GM18517 (cell line): Measurements from ENCODE around the gene SUGP1.

Source experiments
- ATAC-seq: cut with Tn5 transposase; IDR thresholded peaks from one replicate; pipeline ENCODE4 v1.9.1; 2021; ENCODE audit warnings: mild to moderate bottlenecking, moderate library complexity; ENCODE audit not compliant: unreplicated experiment

The SUGP1 gene

GRCh38 chr19:19304186-19304965, 15.9 kb downstream of the SUGP1 start:
- ATAC-seq: no peak

GRCh38 chr19:19303411-19303810, 16.9 kb downstream of the SUGP1 start:
- ATAC-seq: no peak

- ATAC-seq: no peak
These were observed 19.7 kb downstream of the SUGP1 start for GRCh38 chr19:19300613-19301012.

- ATAC-seq: no peak
These were observed 22.6 kb downstream of the SUGP1 start for GRCh38 chr19:19297759-19298158.

- no peak for ATAC-seq
These were observed 23.2 kb downstream of the SUGP1 start for GRCh38 chr19:19296953-19297689.

GRCh38 chr19:19294914-19295313, 25.4 kb downstream of the SUGP1 start:
- ATAC-seq: no peak

- no peak for ATAC-seq
These were observed 27.7 kb downstream of the SUGP1 start for GRCh38 chr19:19292607-19293006.

- no peak for ATAC-seq
These were observed 34.6 kb downstream of the SUGP1 start for GRCh38 chr19:19285686-19286085.

- ATAC-seq: no peak
These were observed 39.7 kb downstream of the SUGP1 start for GRCh38 chr19:19280561-19280960.

GRCh38 chr19:19279853-19280252, 40.5 kb downstream of the SUGP1 start:
- no peak for ATAC-seq

GRCh38 chr19:19279062-19279612, 41.2 kb downstream of the SUGP1 start:
- ATAC-seq: no peak

GRCh38 chr19:19278315-19278714, 42.0 kb downstream of the SUGP1 start:
- no peak for ATAC-seq

- no peak for ATAC-seq
These were observed 43.5 kb downstream of the SUGP1 start for GRCh38 chr19:19276851-19277250.

GRCh38 chr19:19276386-19276785, 43.9 kb downstream of the SUGP1 start:
- ATAC-seq: no peak

- ATAC-seq: no peak
These were observed 45.4 kb downstream of the SUGP1 start for GRCh38 chr19:19274716-19275565.

- ATAC-seq: no peak
These were observed 46.2 kb downstream of the SUGP1 start for GRCh38 chr19:19274146-19274545.

- ATAC-seq: no peak
These were observed 48.3 kb downstream of the SUGP1 start for GRCh38 chr19:19271828-19272599.

GRCh38 chr19:19270749-19271571, 49.3 kb downstream of the SUGP1 start:
- ATAC-seq: no peak

GRCh38 chr19:19269952-19270694, 50.2 kb downstream of the SUGP1 start:
- ATAC-seq: no peak
